Central memory CD8-positive, alpha-beta T cell (primary cell): ENCODE results near the gene PARP11.

Source experiments
- ATAC-seq: fragments of 150-1000 bp; cut with Tn5 transposase; replicated peaks from 2 replicates; pipeline ENCODE4 v1.10.0; 2022; ENCODE audit warnings: mild to moderate bottlenecking, moderate FRiP score, moderate number of reproducible peaks; ENCODE audit not compliant: poor library complexity, severe bottlenecking; ENCODE audit errors: extremely low read depth
- DNase-seq, 2 donors: peaks; one replicate each; pipeline ENCODE4 v3.0.0; 2021; ENCODE audit warnings: low spot score in 2 of 2
- H3K27ac Mint-ChIP-seq: one replicate; pipeline ENCODE4 v1.8.0; 2022; ENCODE audit warnings: low read depth, mild to moderate bottlenecking, moderate library complexity, mixed read lengths
- H3K27me3 Mint-ChIP-seq: one replicate; pipeline ENCODE4 v1.8.0; 2022; ENCODE audit warnings: mixed read lengths
- H3K36me3 Mint-ChIP-seq: one replicate; pipeline ENCODE4 v1.8.0; 2022; ENCODE audit warnings: mild to moderate bottlenecking, moderate library complexity, mixed read lengths; ENCODE audit not compliant: insufficient read depth
- H3K4me1 Mint-ChIP-seq: one replicate; pipeline ENCODE4 v1.8.0; 2022; ENCODE audit warnings: mixed read lengths
- H3K4me3 Mint-ChIP-seq: one replicate; pipeline ENCODE4 v1.8.0; 2022; ENCODE audit warnings: mild to moderate bottlenecking, moderate library complexity, mixed read lengths
- H3K9me3 Mint-ChIP-seq: one replicate; pipeline ENCODE4 v1.8.0; 2022; ENCODE audit warnings: mixed read lengths

PARP11 gene

GRCh38 chr12:3872800-3873636, at the start of gene PARP11:
PARP11 (minus strand) TSS chr12:3873399; CDS start chr12:3873229, 170 bp downstream.
- ATAC-seq (peak; percentile 94), DNase-seq (peak; percentile 95 to 96)
- Mint-ChIP-seq H3K27me3 (no peaks in the 10 kb centered on the region), H3K4me1 (peaks cover 49% of the 10 kb centered on the region), H3K4me3 (peak within 1 kb of the TSS; percentile 97), H3K27ac (peak within 1 kb of the TSS; percentile 98), H3K9me3 (no peaks in the 10 kb centered on the region), H3K36me3 (peaks cover 8% of the 10 kb centered on the region)

- H3K27ac Mint-ChIP-seq: no peak overlapping the region
- no peak overlapping the region for H3K4me3 Mint-ChIP-seq
- no peaks in the 10 kb centered on the region for H3K36me3 Mint-ChIP-seq
- peaks cover 36% of the 10 kb centered on the region for H3K27me3 Mint-ChIP-seq
- H3K9me3 Mint-ChIP-seq: no peaks in the 10 kb centered on the region
- ATAC-seq (no peak), DNase-seq (no peak)
- H3K4me1 Mint-ChIP-seq: peaks cover 6% of the 10 kb centered on the region
Measured at GRCh38 chr12:3922033-3922432, 48.8 kb upstream of the PARP11 start.

DNA sequence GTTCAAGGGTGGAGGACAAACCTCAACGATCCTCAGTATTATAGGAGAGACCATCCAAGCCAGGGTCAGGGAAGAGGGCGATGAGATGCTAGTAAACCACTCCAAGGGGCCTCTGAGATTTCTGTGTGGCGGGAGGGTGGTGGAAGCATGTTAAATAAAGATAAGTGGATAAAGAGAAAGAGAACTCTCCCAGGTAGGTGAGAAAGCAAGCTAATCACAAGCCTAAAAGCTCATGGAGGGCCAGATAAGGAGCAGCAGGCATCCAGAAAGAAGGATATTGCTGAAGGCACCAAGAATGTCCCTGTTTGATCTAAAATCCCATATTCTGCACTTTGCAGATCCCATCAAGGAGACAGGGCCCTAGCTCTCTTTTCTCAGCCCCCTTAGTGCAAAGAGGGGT, 48.3 kb upstream of the PARP11 start:
- H3K36me3 Mint-ChIP-seq: no peaks in the 10 kb centered on the region
- H3K27me3 Mint-ChIP-seq: peaks cover 34% of the 10 kb centered on the region
- H3K9me3 Mint-ChIP-seq: no peaks in the 10 kb centered on the region
- H3K27ac Mint-ChIP-seq: no peak overlapping the region
- H3K4me1 Mint-ChIP-seq: peaks cover 6% of the 10 kb centered on the region
- DNase-seq: no peak
- ATAC-seq: no peak
- H3K4me3 Mint-ChIP-seq: no peak overlapping the region

- Mint-ChIP-seq H3K27me3 (peaks cover 30% of the 10 kb centered on the region), H3K4me1 (peaks cover 6% of the 10 kb centered on the region), H3K9me3 (no peaks in the 10 kb centered on the region), H3K4me3 (no peak overlapping the region), H3K27ac (no peak overlapping the region), H3K36me3 (no peaks in the 10 kb centered on the region)
- DNase-seq (no peak), ATAC-seq (no peak)
Measured at GRCh38 chr12:3921151-3921471, 47.9 kb upstream of the PARP11 start.

GRCh38 chr12:3920351-3921150, 47.4 kb upstream of the PARP11 start:
- Mint-ChIP-seq H3K36me3 (no peaks in the 10 kb centered on the region), H3K4me1 (peaks cover 6% of the 10 kb centered on the region), H3K9me3 (no peaks in the 10 kb centered on the region), H3K4me3 (no peak overlapping the region), H3K27ac (no peak overlapping the region), H3K27me3 (peaks cover 24% of the 10 kb centered on the region)
- ATAC-seq: no peak
- DNase-seq: no peak

GRCh38 chr12:3913278-3913677, 40.1 kb upstream of the PARP11 start:
- Mint-ChIP-seq H3K4me3 (no peak overlapping the region), H3K9me3 (peaks cover 9% of the 10 kb centered on the region), H3K4me1 (no peaks in the 10 kb centered on the region), H3K36me3 (peaks cover 2% of the 10 kb centered on the region), H3K27ac (no peak overlapping the region), H3K27me3 (peaks cover 7% of the 10 kb centered on the region)
- DNase-seq: no peak
- ATAC-seq: no peak

- no peak for ATAC-seq
- no peak overlapping the region for H3K4me3 Mint-ChIP-seq
- no peaks in the 10 kb centered on the region for H3K4me1 Mint-ChIP-seq
- no peak for DNase-seq
- H3K9me3 Mint-ChIP-seq: peaks cover 9% of the 10 kb centered on the region
- peaks cover 2% of the 10 kb centered on the region for H3K36me3 Mint-ChIP-seq
- H3K27ac Mint-ChIP-seq: no peak overlapping the region
- peaks cover 11% of the 10 kb centered on the region for H3K27me3 Mint-ChIP-seq
Measured at GRCh38 chr12:3912863-3913262, 39.7 kb upstream of the PARP11 start.

DNA sequence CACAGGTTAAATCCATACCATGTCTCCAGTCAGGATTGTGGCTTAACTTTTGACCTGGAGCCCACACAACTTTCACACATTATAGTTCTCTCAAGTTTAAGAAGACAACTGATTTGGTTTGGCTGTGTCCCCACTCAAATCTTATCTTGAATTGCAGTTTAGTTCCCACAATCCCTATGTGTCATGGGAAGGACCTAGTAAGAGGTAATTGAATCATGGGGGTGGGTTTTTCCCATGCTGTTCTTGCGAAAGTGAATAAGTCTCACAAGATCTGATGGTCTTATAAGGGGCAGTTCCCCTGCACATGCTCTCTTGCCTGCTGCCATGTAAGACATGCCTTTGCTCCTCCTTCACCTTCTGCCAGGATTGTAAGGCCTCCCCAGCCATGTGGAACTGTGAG, 38.2 kb upstream of the PARP11 start:
- ATAC-seq (no peak), DNase-seq (no peak)
- Mint-ChIP-seq H3K36me3 (peaks cover 2% of the 10 kb centered on the region), H3K27me3 (peaks cover 12% of the 10 kb centered on the region), H3K27ac (no peak overlapping the region), H3K4me1 (no peaks in the 10 kb centered on the region), H3K9me3 (peaks cover 9% of the 10 kb centered on the region), H3K4me3 (no peak overlapping the region)

GRCh38 chr12:3905664-3906063, 32.5 kb upstream of the PARP11 start:
- peak overlapping the region; percentile 1 for H3K4me3 Mint-ChIP-seq
- no peaks in the 10 kb centered on the region for H3K9me3 Mint-ChIP-seq
- peaks cover 1% of the 10 kb centered on the region for H3K36me3 Mint-ChIP-seq
- DNase-seq (no peak), ATAC-seq (no peak)
- H3K27ac Mint-ChIP-seq: no peak overlapping the region
- H3K4me1 Mint-ChIP-seq: no peaks in the 10 kb centered on the region
- H3K27me3 Mint-ChIP-seq: peaks cover 40% of the 10 kb centered on the region

- H3K4me3 Mint-ChIP-seq: peak overlapping the region; percentile 1
- H3K9me3 Mint-ChIP-seq: no peaks in the 10 kb centered on the region
- DNase-seq: no peak
- no peaks in the 10 kb centered on the region for H3K4me1 Mint-ChIP-seq
- H3K27ac Mint-ChIP-seq: peak overlapping the region; percentile 49
- ATAC-seq: no peak
- peaks cover 40% of the 10 kb centered on the region for H3K27me3 Mint-ChIP-seq
- H3K36me3 Mint-ChIP-seq: peaks cover 1% of the 10 kb centered on the region
Measured at GRCh38 chr12:3904999-3905398, 31.8 kb upstream of the PARP11 start.

DNA sequence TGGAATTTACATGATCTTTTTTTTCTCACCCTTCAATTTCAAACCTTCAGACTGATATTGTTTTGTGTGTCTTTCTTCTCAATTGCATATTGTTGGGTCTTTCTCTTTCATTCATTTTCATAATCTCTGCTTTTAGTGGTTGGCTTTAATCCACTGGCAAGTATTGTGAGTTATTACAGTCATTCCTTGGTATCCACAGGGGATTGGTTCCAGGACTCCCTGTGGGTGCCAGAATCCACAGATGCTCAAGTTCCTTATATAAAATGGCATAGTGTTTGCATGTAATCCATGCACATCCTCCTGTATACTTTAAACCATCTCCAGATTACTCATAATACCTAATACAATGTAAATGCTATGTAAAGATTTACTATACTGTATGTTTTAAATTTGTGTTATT, 29.7 kb upstream of the PARP11 start:
- H3K27ac Mint-ChIP-seq: no peak overlapping the region
- no peaks in the 10 kb centered on the region for H3K9me3 Mint-ChIP-seq
- no peak overlapping the region for H3K4me3 Mint-ChIP-seq
- peaks cover 1% of the 10 kb centered on the region for H3K36me3 Mint-ChIP-seq
- no peaks in the 10 kb centered on the region for H3K4me1 Mint-ChIP-seq
- H3K27me3 Mint-ChIP-seq: peaks cover 35% of the 10 kb centered on the region
- ATAC-seq: no peak
- no peak for DNase-seq

DNA sequence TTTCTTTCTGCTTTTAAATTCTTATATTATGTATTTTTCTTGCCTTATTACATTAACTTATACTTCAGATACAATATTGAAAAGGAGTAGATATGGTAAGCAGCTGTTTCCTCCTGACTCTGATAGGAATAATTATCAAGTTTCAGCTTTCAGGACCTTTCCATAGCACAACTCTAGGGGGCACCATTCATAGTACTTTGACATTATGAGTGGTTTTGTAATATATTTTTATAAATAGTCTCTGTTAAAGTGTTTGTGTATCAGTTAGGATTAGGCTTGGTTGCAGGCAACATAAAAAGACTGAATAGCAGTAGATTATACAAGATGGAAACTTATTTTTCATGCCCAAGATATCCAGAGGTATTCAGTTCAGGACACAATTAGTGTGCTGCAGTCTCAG, 27.9 kb upstream of the PARP11 start:
- ATAC-seq (no peak), DNase-seq (no peak)
- H3K9me3 Mint-ChIP-seq: no peaks in the 10 kb centered on the region
- no peak overlapping the region for H3K4me3 Mint-ChIP-seq
- no peak overlapping the region for H3K27ac Mint-ChIP-seq
- H3K27me3 Mint-ChIP-seq: peaks cover 34% of the 10 kb centered on the region
- H3K36me3 Mint-ChIP-seq: peaks cover 1% of the 10 kb centered on the region
- H3K4me1 Mint-ChIP-seq: peaks cover 16% of the 10 kb centered on the region

GRCh38 chr12:3898756-3899155, 25.6 kb upstream of the PARP11 start:
- ATAC-seq: no peak
- Mint-ChIP-seq H3K27ac (no peak overlapping the region), H3K4me3 (no peak overlapping the region), H3K9me3 (no peaks in the 10 kb centered on the region), H3K4me1 (peaks cover 16% of the 10 kb centered on the region), H3K36me3 (peaks cover 1% of the 10 kb centered on the region), H3K27me3 (peaks cover 20% of the 10 kb centered on the region)
- no peak for DNase-seq
